Naive B cell (primary cell): Measurements from ENCODE around the gene SPAG9. TPM values are rescaled to one million over a fixed set of nuclear protein-coding genes. Genes with fewer than 3 reads are reported as not detected.

Experiments
- ATAC-seq, 2 donors: fragments of 150-1000 bp; cut with Tn5 transposase; 2 replicates each; pipeline ENCODE4 v1.10.0; 2021; ENCODE audit warnings: low read depth in 2 of 2, mild to moderate bottlenecking in 2 of 2, moderate library complexity in 2 of 2
- DNase-seq: peaks from one replicate; pipeline ENCODE4 v3.0.0; 2022
- H3K27ac Mint-ChIP-seq, 6 donors: one replicate each; pipeline ENCODE4 v1.8.0; 2020 to 2022; ENCODE audit warnings: mild to moderate bottlenecking in 6 of 6, mixed read lengths in 6 of 6, moderate library complexity in 5 of 6, inconsistent platforms in 2 of 6
- H3K27me3 Mint-ChIP-seq, 3 donors: one replicate each; pipeline ENCODE4 v1.8.0; 2021 to 2022; ENCODE audit warnings: mixed read lengths in 3 of 3, mild to moderate bottlenecking in 1 of 3
- H3K36me3 Mint-ChIP-seq, 2 donors: one replicate each; pipeline ENCODE4 v1.8.0; 2020 to 2022; ENCODE audit warnings: mixed read lengths in 2 of 2, inconsistent platforms in 1 of 2, mild to moderate bottlenecking in 1 of 2
- H3K4me1 Mint-ChIP-seq, 3 donors: one replicate each; pipeline ENCODE4 v1.8.0; 2020 to 2022; ENCODE audit warnings: mixed read lengths in 3 of 3, inconsistent platforms in 1 of 3, mild to moderate bottlenecking in 1 of 3, moderate library complexity in 1 of 3
- H3K4me3 Mint-ChIP-seq, 8 donors: one replicate each; pipeline ENCODE4 v1.8.0; 2020 to 2022; ENCODE audit warnings: mild to moderate bottlenecking in 8 of 8, mixed read lengths in 8 of 8, moderate library complexity in 8 of 8, inconsistent platforms in 2 of 8
- H3K9me3 Mint-ChIP-seq, 7 donors: one replicate each; pipeline ENCODE4 v1.8.0; 2020 to 2022; ENCODE audit warnings: mixed read lengths in 7 of 7, mild to moderate bottlenecking in 5 of 7, inconsistent platforms in 2 of 7, moderate library complexity in 1 of 7
- polyA plus RNA-seq, 6 donors: library from polyadenylated mRNA; unstranded; fragments of 300-500 nt; fragmentation: Illumina TruSeq; gene quantifications; one replicate each; pipeline ENCODE4 v1.2.3, GENCODE V29; 2021; ENCODE audit warnings: low read depth in 6 of 6

SPAG9 gene
- polyA plus RNA-seq, 6 donors from 2014 or later = 1.9 to 7.2 (median 5.2) TPM

DNA sequence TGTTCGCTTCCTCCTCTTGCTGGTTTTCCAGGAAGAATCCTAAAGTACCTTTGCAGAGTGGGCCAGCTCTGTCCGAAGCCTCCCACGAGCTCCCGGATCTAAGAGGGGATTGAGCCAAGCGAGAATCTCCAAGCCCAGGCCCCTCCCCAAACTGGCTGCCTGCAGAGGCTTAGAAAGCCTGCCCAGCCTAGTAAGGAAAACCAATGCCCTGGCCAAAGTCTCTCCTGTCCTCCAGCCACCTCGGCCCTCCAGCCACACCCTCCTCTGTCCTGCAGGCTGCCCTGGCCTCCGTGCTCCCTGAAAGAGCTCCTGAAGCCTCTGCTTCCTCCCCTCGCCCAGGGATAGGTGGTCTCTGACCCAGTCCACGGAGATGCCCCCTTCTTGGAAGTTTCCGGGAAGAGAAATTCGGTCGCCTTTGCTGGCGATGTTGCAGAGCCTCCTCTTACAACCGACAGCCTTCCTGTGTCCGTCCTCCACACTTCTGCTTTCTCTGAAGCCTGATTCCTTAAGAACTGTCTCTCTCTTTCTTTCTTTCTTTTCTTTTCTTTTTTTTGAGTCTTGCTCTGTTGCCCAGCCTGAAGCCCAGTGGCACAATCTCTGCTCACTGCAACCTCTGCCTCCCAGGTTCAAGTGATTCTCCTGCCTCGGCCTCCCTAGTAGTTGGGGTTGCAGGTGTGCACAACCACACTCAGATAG, 199.6 kb downstream of the SPAG9 start:
- Mint-ChIP-seq H3K4me1 (peaks cover 4 to 6% (median 5%) of the 10 kb centered on the region in 3 donors), H3K36me3 (no peaks in the 10 kb centered on the region)

DNA sequence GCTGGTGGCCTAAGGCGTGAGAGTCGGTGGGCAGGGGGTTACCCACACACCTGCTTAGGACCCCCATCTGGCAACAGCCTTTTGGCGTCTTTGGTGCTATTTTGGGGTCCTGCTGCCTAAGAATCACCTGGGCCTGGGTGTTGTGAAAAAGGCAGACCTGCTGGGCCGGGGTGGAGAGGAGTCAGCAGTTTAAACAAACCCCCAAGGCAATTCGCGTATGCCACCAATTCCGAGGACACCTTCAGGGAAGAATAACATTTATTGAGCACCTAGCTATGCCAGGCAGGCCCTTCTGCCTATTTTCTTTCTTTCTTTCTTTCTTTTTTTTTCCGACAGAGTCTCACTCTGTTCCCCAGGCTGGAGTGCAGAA, 200.6 kb downstream of the SPAG9 start:
- H3K4me1 Mint-ChIP-seq = peaks cover 4 to 6% (median 5%) of the 10 kb centered on the region in 3 donors
- DNase-seq (no peak), ATAC-seq (no peak)
- H3K36me3 Mint-ChIP-seq = no peaks in the 10 kb centered on the region
- H3K27ac Mint-ChIP-seq = peak overlapping the region in 1 of 6 donors; percentile 89
- peaks cover 4 to 10% (median 7%) of the 10 kb centered on the region in 3 donors for H3K27me3 Mint-ChIP-seq
- no peak overlapping the region for H3K4me3 Mint-ChIP-seq
- H3K9me3 Mint-ChIP-seq = no peaks in the 10 kb centered on the region

More for the DNA sequence above, 199.6 kb downstream of the SPAG9 start:
- H3K4me3 Mint-ChIP-seq = no peak overlapping the region
- H3K9me3 Mint-ChIP-seq = no peaks in the 10 kb centered on the region
- ATAC-seq (no peak), DNase-seq (no peak)
- peak overlapping the region in 2 of 6 donors; percentile 17 to 72 for H3K27ac Mint-ChIP-seq
- H3K27me3 Mint-ChIP-seq = peaks cover 4 to 10% (median 7%) of the 10 kb centered on the region in 3 donors

DNA sequence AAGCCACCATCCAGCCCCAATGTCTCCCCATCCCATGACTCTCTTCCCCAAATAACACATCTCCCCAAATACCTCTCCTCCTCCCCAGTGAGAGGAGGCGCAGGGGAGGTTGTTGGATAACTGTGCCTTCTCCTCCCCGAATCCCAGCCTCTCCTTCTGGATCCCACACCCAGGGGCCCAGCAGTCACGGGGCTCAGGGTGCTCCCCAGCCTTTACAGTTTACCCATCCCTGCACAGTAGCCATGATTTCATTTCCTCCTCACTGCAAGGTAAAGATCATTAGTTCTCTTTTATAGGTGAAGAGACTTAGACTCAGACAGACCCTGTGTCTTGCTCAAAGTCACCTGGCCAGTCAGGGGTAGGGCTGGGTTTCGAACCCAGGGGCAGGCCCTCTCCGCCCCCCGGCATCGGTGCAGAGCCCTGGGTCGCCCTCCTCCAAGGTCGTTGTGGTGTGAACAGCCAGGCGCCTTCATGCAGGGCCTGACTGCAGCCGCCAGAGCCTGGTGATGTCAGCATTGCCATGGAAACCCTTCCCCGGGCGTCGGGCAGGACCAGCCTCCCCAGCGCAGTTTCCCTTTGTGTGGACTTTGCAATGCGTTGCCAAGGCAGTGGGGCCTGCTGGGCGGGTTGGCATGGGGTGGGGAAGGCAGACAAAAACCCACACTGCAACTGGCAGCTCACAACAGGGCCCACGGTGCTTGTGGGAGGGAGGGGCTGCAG, 201.2 kb downstream of the SPAG9 start:
- Mint-ChIP-seq H3K9me3 (no peaks in the 10 kb centered on the region), H3K27me3 (peaks cover 4 to 10% (median 7%) of the 10 kb centered on the region in 3 donors), H3K4me1 (peaks cover 4 to 6% (median 5%) of the 10 kb centered on the region in 3 donors), H3K27ac (peak overlapping the region in 3 of 6 donors; percentile 44 to 77 (median 53)), H3K4me3 (no peak overlapping the region), H3K36me3 (no peaks in the 10 kb centered on the region)
- ATAC-seq (peak; percentile 78 to 87), DNase-seq (peak; percentile 11)

DNA sequence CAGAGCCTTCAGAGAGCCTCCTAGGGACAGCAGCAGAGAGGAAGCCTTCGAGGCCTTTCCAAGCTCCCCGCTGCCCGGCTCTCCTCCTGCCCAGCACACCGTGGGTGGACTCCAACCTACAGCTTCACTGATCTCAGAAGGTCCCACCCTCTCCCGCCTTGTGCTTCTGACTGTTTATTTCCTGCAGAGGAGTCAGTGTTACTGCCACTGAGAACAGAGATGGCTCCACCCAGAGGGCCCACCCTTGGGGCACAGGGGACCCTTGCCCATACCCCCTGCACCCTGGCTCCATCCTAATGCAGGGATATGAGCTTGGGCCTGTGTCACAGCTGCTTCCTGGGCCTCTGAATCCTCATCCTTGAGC, 201.8 kb downstream of the SPAG9 start:
- ATAC-seq (no peak), DNase-seq (no peak)
- peak overlapping the region in 1 of 6 donors; percentile 77 for H3K27ac Mint-ChIP-seq
- no peak overlapping the region for H3K4me3 Mint-ChIP-seq
- no peaks in the 10 kb centered on the region for H3K36me3 Mint-ChIP-seq
- H3K9me3 Mint-ChIP-seq = no peaks in the 10 kb centered on the region
- H3K4me1 Mint-ChIP-seq = peaks cover 4 to 6% (median 5%) of the 10 kb centered on the region in 3 donors
- H3K27me3 Mint-ChIP-seq = peaks cover 4 to 10% (median 7%) of the 10 kb centered on the region in 3 donors

DNA sequence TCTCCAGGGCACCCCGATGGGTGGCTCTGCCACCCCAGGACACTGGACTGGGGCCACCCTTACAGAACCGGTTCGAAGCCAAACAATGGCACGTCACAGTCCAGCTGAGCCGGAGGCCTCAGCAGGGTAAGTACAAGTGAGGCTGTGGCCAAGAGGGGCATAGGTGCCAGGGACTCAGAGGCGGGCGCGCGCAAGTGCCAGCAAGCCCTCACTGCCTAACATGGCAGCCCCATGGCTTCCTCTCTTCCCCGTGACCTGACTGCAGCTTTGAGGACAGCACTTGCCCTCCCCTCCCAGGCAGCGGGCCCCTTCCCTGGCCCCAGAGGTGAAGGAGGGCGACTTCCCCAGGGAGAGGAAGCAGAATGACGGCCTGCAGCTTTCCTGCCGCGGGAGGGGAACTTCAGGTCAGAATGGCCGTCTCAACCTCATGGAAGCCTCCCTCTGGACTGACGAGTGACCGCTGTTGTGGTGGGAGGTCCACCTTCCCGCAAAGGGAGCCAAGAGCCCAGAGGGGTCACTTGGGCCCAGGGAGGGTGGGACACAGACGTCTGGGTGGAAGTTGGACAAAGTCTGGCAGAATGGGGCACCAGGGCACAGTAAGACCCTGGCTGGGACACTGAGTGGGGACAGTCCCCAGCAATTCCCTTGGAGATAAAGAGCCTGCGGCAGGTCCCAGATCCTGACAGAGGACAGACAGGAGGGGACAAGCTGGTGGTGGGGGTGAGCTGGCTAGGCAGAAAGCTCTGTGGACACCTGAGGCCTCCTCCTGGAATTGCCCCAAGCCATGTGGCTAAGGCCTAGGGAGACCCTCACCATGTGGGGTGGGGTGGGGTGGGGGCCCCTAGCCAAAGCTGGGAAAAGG, 202.4 kb downstream of the SPAG9 start:
- Mint-ChIP-seq H3K27me3 (peaks cover 4 to 10% (median 7%) of the 10 kb centered on the region in 3 donors), H3K4me1 (peaks cover 4 to 6% (median 5%) of the 10 kb centered on the region in 3 donors), H3K9me3 (no peaks in the 10 kb centered on the region), H3K4me3 (no peak overlapping the region), H3K27ac (peak overlapping the region in 3 of 6 donors; percentile 33 to 88 (median 34)), H3K36me3 (no peaks in the 10 kb centered on the region)
- ATAC-seq (no peak), DNase-seq (no peak)

DNA sequence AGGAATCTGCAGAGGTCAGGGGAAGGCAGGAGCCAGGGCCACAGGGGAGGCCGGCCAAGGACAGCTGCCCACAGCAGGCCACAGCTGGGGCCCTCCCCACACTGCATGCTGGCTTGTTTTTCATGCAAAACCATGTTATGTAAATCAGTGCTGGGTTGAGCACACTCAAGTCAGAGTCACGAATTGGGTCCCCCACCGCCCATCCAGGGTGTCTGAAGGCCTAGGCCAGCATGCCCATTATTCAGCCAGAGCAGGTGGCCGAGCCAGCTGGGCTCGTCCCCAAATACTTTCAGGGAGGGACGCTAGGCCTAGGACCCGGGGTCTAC, 203.3 kb downstream of the SPAG9 start:
- no peaks in the 10 kb centered on the region for H3K36me3 Mint-ChIP-seq
- DNase-seq (no peak), ATAC-seq (peak in 1 of 2 donors; percentile 30)
- peaks cover 4 to 10% (median 7%) of the 10 kb centered on the region in 3 donors for H3K27me3 Mint-ChIP-seq
- peaks cover 4 to 6% (median 5%) of the 10 kb centered on the region in 3 donors for H3K4me1 Mint-ChIP-seq
- no peak overlapping the region for H3K4me3 Mint-ChIP-seq
- no peaks in the 10 kb centered on the region for H3K9me3 Mint-ChIP-seq
- no peak overlapping the region for H3K27ac Mint-ChIP-seq

DNA sequence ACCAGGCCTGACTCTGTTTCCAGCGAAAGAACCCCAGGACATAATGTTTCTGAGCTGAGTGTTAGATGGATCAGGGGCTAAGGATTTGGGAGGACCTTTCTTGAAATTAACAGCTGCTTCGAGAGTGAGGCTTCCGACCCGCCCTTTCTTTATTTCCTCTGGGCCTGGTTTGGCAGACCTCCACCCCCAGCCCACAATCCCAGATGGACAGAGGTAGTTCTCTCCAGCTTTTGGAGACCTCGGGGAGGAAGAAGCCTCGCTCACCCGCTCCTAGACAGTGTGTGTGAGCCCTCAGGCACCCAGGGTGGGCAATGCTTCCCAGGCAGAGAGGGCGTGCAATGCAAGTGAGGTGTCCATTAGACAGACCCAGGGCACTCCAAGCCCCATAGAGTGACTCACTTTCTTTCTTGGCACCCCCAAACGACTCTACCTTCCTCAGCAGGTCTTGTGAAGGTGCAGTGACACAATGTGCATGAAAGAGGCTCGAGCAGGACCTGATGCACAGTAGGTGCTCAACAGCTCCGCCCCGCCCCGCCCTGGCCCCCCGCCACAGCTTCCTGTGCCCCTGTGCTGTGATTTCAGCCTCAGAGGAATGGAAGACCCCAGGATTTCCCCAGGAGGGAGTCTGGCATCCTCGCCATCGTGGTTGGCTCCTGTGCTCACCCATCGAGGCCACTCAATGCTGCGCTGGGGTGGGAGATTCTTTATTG, 203.8 kb downstream of the SPAG9 start:
- no peak for ATAC-seq
- H3K4me1 Mint-ChIP-seq = peaks cover 4 to 6% (median 5%) of the 10 kb centered on the region in 3 donors
- H3K27ac Mint-ChIP-seq = peak overlapping the region in 1 of 6 donors; percentile 34
- H3K4me3 Mint-ChIP-seq = no peak overlapping the region
- peaks cover 4 to 10% (median 7%) of the 10 kb centered on the region in 3 donors for H3K27me3 Mint-ChIP-seq
- DNase-seq = no peak
- no peaks in the 10 kb centered on the region for H3K36me3 Mint-ChIP-seq
- H3K9me3 Mint-ChIP-seq = no peaks in the 10 kb centered on the region

DNA sequence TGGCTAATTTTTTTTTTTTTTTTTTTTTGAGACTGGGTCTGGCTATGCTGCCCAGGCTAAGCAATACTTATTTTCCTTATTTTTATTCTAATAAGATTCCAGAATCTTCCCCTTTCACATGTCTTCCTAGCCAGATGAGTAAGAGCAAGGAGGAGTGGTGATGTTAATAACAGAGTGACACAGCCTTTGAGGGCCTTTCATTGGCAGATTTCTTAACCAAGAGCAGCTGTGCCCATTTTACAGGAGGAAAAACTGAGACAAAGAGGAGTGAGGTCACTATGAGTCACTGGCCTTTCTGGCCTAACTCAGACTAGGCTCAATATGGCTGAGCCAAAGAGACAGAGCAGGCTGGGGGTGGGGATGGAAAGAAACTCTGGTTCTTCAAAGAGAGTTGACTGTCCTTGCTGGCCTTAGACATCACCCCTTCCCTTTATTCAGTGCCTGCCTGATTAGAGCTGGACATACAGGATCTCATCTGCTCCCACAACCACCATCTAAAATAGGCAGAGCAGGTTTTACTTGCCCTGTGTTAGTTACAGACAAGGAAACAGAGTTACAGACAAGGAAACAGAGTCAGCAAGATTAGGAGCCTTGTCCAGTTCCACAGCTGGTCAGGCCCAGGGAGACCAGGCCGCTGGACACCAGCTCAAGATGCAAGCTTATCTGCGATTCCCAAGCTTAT, 204.5 kb downstream of the SPAG9 start:
- no peak overlapping the region for H3K4me3 Mint-ChIP-seq
- H3K27me3 Mint-ChIP-seq = peaks cover 1 to 8% (median 7%) of the 10 kb centered on the region in 3 donors
- no peak for ATAC-seq
- peaks cover 2 to 6% (median 5%) of the 10 kb centered on the region in 3 donors for H3K4me1 Mint-ChIP-seq
- H3K9me3 Mint-ChIP-seq = no peaks in the 10 kb centered on the region
- no peak for DNase-seq
- peak overlapping the region in 1 of 6 donors; percentile 34 for H3K27ac Mint-ChIP-seq
- no peaks in the 10 kb centered on the region for H3K36me3 Mint-ChIP-seq

DNA sequence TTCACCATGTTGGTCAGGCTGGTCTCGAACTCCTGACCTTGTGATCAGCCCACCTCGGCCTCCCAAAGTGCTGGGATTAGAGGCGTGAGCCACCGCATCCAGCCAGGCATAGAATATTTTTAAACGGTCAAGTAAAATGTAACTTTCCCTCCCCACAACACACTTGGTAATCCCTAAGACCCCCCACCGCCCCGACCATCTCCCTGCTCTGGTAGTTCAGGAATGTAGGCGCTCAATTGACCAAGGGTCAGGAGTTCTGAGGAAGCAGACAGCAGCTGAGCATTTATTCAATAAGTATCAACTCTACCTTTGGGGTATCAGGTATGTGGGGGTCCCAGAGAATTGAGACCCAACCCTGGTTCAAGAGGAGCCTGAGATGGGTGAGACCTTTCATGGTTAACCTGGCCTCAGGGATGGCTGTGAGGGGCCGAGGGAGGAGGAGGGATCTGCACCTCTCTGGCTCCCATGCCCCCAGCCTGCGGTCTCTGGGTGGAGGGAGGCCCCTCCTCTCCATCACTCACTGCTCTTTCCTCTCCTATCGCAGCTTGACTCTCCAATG, 206.1 kb downstream of the SPAG9 start:
- peaks cover 2 to 6% (median 5%) of the 10 kb centered on the region in 3 donors for H3K4me1 Mint-ChIP-seq
- ATAC-seq = no peak

DNA sequence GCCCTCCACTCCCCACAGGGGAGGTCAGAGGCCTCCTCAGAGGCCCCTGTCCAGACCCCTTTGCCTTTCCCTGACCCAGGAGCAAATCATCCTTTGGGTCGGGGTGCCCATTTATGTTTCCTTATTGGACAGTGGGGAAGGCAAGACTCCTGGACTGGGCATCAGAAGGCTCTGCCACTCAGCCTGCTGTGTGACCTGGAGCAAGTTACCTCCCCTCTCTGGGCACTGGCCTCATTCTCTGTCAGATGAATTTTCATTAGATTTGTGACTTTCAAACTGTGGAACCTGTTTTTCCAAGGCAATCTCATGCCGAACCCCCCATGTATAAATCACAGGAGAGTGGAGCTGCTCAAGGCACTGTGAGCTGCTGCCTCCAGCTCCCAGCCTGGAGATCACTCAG, 207.5 kb downstream of the SPAG9 start:
- Mint-ChIP-seq H3K27me3 (peaks cover 0 to 2% (median 0%) of the 10 kb centered on the region in 3 donors), H3K4me1 (no peaks in the 10 kb centered on the region), H3K4me3 (no peak overlapping the region)

More for the DNA sequence above, 206.1 kb downstream of the SPAG9 start:
- no peak overlapping the region for H3K4me3 Mint-ChIP-seq
- H3K9me3 Mint-ChIP-seq = no peaks in the 10 kb centered on the region
- H3K27ac Mint-ChIP-seq = peak overlapping the region in 2 of 6 donors; percentile 63 to 80
- peaks cover 0 to 6% (median 5%) of the 10 kb centered on the region in 3 donors for H3K27me3 Mint-ChIP-seq
- no peak for DNase-seq
- no peaks in the 10 kb centered on the region for H3K36me3 Mint-ChIP-seq

More for the DNA sequence above, 207.5 kb downstream of the SPAG9 start:
- no peak overlapping the region for H3K27ac Mint-ChIP-seq
- H3K36me3 Mint-ChIP-seq = no peaks in the 10 kb centered on the region
- ATAC-seq (no peak), DNase-seq (no peak)
- H3K9me3 Mint-ChIP-seq = peaks cover 0 to 2% (median 0%) of the 10 kb centered on the region in 7 donors
